HCT116 (cell line): ENCODE measurements around the gene PROB1. TPM values are rescaled to one million over a fixed set of nuclear protein-coding genes. Genes with fewer than 3 reads are reported as not detected.
A peak's percentile ranks its signal among the peaks of the same experiment; 100 is the strongest.

Experiments used
- ATAC-seq: fragments of 200-7000 bp; cut with Tn5 transposase; 2 replicates; pipeline ENCODE4 v1.9.1; 2020; ENCODE audit warnings: mild to moderate bottlenecking, moderate library complexity
- BruUV-seq: library from RNA; stranded (reverse); fragments of 400-500 nt; replicated peaks from 2 replicates; lab custom pipeline; 2021; lab: Mats Ljungman, UMichigan
- CTCF ChIA-PET: fragments of 300-600 bp; sonication (Branson Sonifier 250); formaldehyde crosslinking; loops from one replicate; lab custom pipeline; 2021; ENCODE audit warnings: antibody characterized with exemption; lab: Charles Lee
- POLR2A ChIA-PET: fragments of 300-600, 350-600 bp; sonication (Branson Sonifier 250); formaldehyde crosslinking; loops from one replicate; lab custom pipeline; 2021; ENCODE audit warnings: antibody characterized with exemption; lab: Charles Lee
- RAD21 ChIA-PET, 2 experiments: fragments of 300-600 bp; sonication (Branson Sonifier 250); formaldehyde crosslinking; loops; one replicate each; lab custom pipeline; 2023; ENCODE audit warnings: low total read pairs in 2 of 2; ENCODE audit not compliant: uncharacterized antibody in 2 of 2, unreplicated experiment in 2 of 2, low non-redundant PET in 1 of 2; lab: Charles Lee
- DNase-seq: peaks from one replicate; pipeline ENCODE4 v3.0.0-alpha.2; 2010; ENCODE audit warnings: low read depth, low spot score
- H2AFZ ChIP-seq: fragments of 200-600 bp; shearing (Covaris generic), sonication (generic); 2 replicates; pipeline ENCODE4 v1.6.1; 2017; ENCODE audit warnings: low read depth, mixed run types, mixed read lengths, antibody characterized with exemption, low read length; ENCODE audit not compliant: poor library complexity, severe bottlenecking
- H3K27ac ChIP-seq: 2 replicates; pipeline ENCODE4 v1.5.1; 2012; ENCODE audit warnings: low read depth, low read length
- H3K27me3 ChIP-seq: fragments of 200-600 bp; sonication (generic); 2 replicates; pipeline ENCODE4 v1.6.1; 2016; ENCODE audit warnings: mixed run types, low read length, mixed read lengths; ENCODE audit not compliant: insufficient read depth
- H3K36me3 ChIP-seq, 2 experiments: fragments of 200-500 bp in 1 of 2; fragments of 200-600 bp in 1 of 2; sonication (Bioruptor generic) in 1 of 2; sonication (generic) in 1 of 2; 2 replicates each; pipeline versions ENCODE4 v1.5.1 to v1.6.1; 2014 to 2016; ENCODE audit warnings: low read length in 2 of 2, inconsistent platforms in 1 of 2, mixed read lengths in 1 of 2, mixed run types in 1 of 2; ENCODE audit not compliant: insufficient read depth in 2 of 2, control insufficient read depth in 1 of 2
- H3K4me1 ChIP-seq, 2 experiments: fragments of 200-600 bp in 1 of 2; sonication (generic) in 1 of 2; 2 replicates each; pipeline versions ENCODE4 v1.5.1 to v1.6.1; 2012 to 2017; ENCODE audit warnings: low read length in 2 of 2, inconsistent platforms in 1 of 2, mild to moderate bottlenecking in 1 of 2, mixed read lengths in 1 of 2, mixed run types in 1 of 2, moderate library complexity in 1 of 2; ENCODE audit not compliant: insufficient read depth in 2 of 2, control insufficient read depth in 1 of 2
- H3K4me2 ChIP-seq: fragments of 200-600 bp; sonication (generic); 2 replicates; pipeline ENCODE4 v1.6.1; 2017; ENCODE audit warnings: mixed run types, low read length, mixed read lengths
- H3K4me3 ChIP-seq, 2 experiments: fragments of 200-600 bp in 1 of 2; sonication (generic) in 1 of 2; replicated peaks in 1 of 2; 2 replicates each; pipeline ENCODE4 v1.5.1; 2011 to 2016; ENCODE audit warnings: low read length in 2 of 2, control low read depth in 1 of 2, low read depth in 1 of 2, mild to moderate bottlenecking in 1 of 2, mixed read lengths in 1 of 2, mixed run types in 1 of 2
- H3K79me2 ChIP-seq: fragments of 200-600 bp; sonication (generic); 2 replicates; pipeline ENCODE4 v1.6.1; 2017; ENCODE audit warnings: mild to moderate bottlenecking, mixed run types, low read length, moderate library complexity, mixed read lengths; ENCODE audit not compliant: insufficient read depth
- H3K9ac ChIP-seq: fragments of 200-600 bp; sonication (generic); 2 replicates; pipeline ENCODE4 v1.6.1; 2016; ENCODE audit warnings: low read length, mixed read lengths
- H3K9me2 ChIP-seq: fragments of 200-600 bp; sonication (generic), shearing (Covaris generic); 2 replicates; pipeline ENCODE4 v1.6.1; 2017; ENCODE audit warnings: mixed run types, mild to moderate bottlenecking, moderate library complexity; ENCODE audit not compliant: insufficient read depth
- H3K9me3 ChIP-seq, 2 experiments: fragments of 200-500 bp in 1 of 2; fragments of 200-600 bp in 1 of 2; sonication (Bioruptor generic) in 1 of 2; sonication (generic) in 1 of 2; 2 replicates each; pipeline ENCODE4 v1.6.1; 2014 to 2017; ENCODE audit warnings: low read length in 2 of 2, mixed read lengths in 2 of 2, inconsistent platforms in 1 of 2, low read depth in 1 of 2, mild to moderate bottlenecking in 1 of 2, mixed run types in 1 of 2, moderate library complexity in 1 of 2; ENCODE audit not compliant: control insufficient read depth in 1 of 2, insufficient read depth in 1 of 2
- H4K20me1 ChIP-seq: fragments of 200-600 bp; sonication (generic), shearing (Covaris generic); 2 replicates; pipeline ENCODE4 v1.6.1; 2017; ENCODE audit warnings: mixed run types, mild to moderate bottlenecking, moderate library complexity; ENCODE audit not compliant: insufficient read depth
- CEBPB ChIP-seq: IDR thresholded peaks from 2 replicates; pipeline ENCODE4 v1.6.1; 2012; ENCODE audit warnings: low read depth
- FOSL1 ChIP-seq: IDR thresholded peaks from 2 replicates; pipeline ENCODE4 v1.6.1; 2012; ENCODE audit warnings: low read depth
- POLR2A ChIP-seq: IDR thresholded peaks from 2 replicates; pipeline ENCODE4 v1.7.0; 2011; ENCODE audit warnings: borderline replicate concordance; ENCODE audit not compliant: insufficient read depth, insufficient read length; ENCODE audit errors: extremely low read depth
- REST ChIP-seq: IDR thresholded peaks from 2 replicates; pipeline ENCODE4 v1.6.1; 2012; ENCODE audit warnings: low read depth
- intact Hi-C: fragments of 100-400 bp; cut with micrococcal nuclease; formaldehyde crosslinking; loops from 2 replicates; pipeline ENCODE4 v1.10.0; 2022
- total RNA-seq: library from RNA; stranded (reverse); gene quantifications from one replicate; pipeline ENCODE4 v1.2.1, GENCODE V29; 2021; ENCODE audit not compliant: unreplicated experiment

PROB1 gene
- total RNA-seq, 1 experiment from 2014 or later = 1.7 TPM

GRCh38 chr5:139342423-139342723, 52.5 kb downstream of the PROB1 start:
- peak overlapping the region; percentile 95 for H3K9ac ChIP-seq
- TF ChIP-seq FOSL1 (no peak), CEBPB (no peak), POLR2A (no peak), REST (no peak)
- H2AFZ ChIP-seq = no peak overlapping the region
- intact Hi-C loops = loop anchor here (1.0 kb wide), 1 partner anchor 50 kb away; no protein-coding TSS in a partner anchor
- peak overlapping the region; percentile 93 for H3K4me2 ChIP-seq
- ChIA-PET CTCF (interaction anchor here (0.6 to 1.1 kb wide), 6 partner anchors 27 to 553 kb away, joined by 3 to 6 read pairs (median 4); partner anchors contain the start of gene SPATA24), RAD21 (interaction anchor here in 1 of 2 experiments (0.6 to 1.0 kb wide), 3 partner anchors 39 to 74 kb away, joined by 5 to 6 read pairs (median 5); no protein-coding TSS in a partner anchor), POLR2A (interaction anchor here (0.6 to 2.8 kb wide), 7 partner anchors 11 to 553 kb away, joined by 3 to 14 read pairs (median 3); partner anchors contain the start of gene MATR3)
- H3K79me2 ChIP-seq = peaks cover 56% of the 10 kb centered on the region
- H3K9me2 ChIP-seq = no peaks in the 10 kb centered on the region
- no peaks in the 10 kb centered on the region for H3K27me3 ChIP-seq
- peaks cover 6% of the 10 kb centered on the region; the same call in 1 of the 2 replicates for H4K20me1 ChIP-seq
- no peaks in the 10 kb centered on the region for H3K9me3 ChIP-seq
- BruUV-seq = no TSS peak
- H3K4me1 ChIP-seq = peaks cover 4 to 16% of the 10 kb centered on the region in 2 experiments; a peak in 3 of 4 replicates
- DNase-seq = no peak
- peak overlapping the region; percentile 83 to 88 for H3K4me3 ChIP-seq
- H3K36me3 ChIP-seq = 0 out of 4 replicates have a peak, but pooled peaks cover 4% of the 10 kb centered on the region in 2 experiments
- peak overlapping the region; percentile 96 for H3K27ac ChIP-seq
- ATAC-seq = no peak
